ENCODE results near the gene ZDHHC5. TPM values are rescaled to one million over a fixed set of nuclear protein-coding genes. Genes with fewer than 3 reads are reported as not detected.
A peak's percentile ranks its signal among the peaks of the same experiment; 100 is the strongest.

The ZDHHC5 gene
- total RNA-seq, 2 donors from 2014 or later, result 62.8 to 62.9 TPM

DNA sequence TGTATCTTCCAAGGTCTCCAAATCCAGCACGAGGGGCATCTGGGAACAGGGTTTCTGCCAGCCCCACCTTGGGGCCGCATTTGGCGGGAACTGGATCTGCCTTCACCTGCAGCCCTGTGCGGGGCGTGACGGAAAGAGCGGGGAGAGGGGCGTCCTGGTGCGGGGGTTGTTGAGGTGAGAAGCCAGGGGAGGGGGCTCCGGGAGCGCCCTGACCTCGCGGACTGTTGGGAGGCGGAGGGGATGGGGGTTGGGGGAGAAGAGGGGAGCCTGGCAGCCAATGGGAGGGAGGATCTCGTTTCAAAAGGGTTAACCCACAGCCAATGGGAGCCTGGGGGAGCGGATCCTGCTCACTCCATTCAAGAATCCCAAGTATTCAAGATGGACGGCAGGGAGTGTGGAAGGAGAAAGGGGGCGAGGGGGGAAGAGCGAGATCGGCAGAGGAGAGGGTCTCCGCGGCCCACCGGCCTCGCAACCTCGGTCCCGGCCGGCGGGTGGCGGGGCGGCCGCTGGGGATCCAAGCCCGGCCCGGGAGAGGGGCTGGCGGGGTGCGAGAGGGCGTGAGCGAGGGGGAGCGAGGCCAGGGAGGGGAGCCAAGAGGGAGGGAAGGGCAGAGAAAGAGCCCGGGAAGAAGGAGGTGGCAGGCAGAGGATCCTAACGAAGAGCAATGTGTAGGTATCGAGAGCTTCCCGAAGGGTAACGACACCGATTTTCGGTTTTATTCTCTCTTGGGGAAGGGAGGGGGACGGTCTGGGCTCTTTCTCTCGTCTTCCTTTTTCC, 29.7 kb upstream of the ZDHHC5 start:
- H3K4me3 Mint-ChIP-seq, result peak overlapping the region; percentile 81 to 94
- H3K27me3 Mint-ChIP-seq (ENCODE audit: low read depth), result peaks cover 36% of the 10 kb centered on the region
- H3K36me3 Mint-ChIP-seq (ENCODE audit: insufficient read depth in 2 of 2), result peaks cover 1 to 2% of the 10 kb centered on the region in 2 donors
- no peaks in the 10 kb centered on the region for H3K9me3 Mint-ChIP-seq
- DNase-seq (no peak), ATAC-seq (replicated peaks in 1 of 2) (peak; percentile 57 to 58)
- peaks cover 16% of the 10 kb centered on the region for H3K4me1 Mint-ChIP-seq (ENCODE audit: low read depth)
- no peak overlapping the region for H3K27ac Mint-ChIP-seq

DNA sequence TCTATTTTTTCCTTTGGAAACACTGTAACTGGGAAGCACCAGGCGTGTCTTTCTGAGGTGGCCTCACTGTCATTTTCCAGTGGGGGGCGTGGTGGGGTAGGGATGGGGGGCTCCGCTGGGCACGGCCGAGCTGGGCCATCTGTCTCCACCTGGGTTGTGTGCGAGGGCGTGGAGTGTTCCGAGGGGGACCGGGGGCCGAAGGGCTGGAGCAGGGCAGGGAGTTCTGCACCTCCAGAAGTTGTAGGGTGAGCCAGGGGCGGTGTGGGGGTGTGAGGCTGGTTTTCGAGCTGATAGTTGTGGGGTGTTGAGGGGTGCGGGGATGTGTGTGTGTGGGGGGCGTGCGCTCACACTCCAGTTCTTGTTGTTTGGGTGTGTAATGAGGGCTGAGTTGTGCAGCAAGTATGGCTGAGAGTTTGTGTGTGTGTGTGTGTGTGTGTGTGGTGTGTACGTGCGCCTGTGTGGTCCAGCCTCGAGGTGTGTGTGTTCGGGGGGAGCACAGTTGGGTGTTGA, 29.0 kb upstream of the ZDHHC5 start:
- ATAC-seq (replicated peaks in 1 of 2) (peak; percentile 49 to 53), DNase-seq (no peak)
- Mint-ChIP-seq H3K4me3 (peak overlapping the region; percentile 81 to 94), H3K4me1 (ENCODE audit: low read depth) (peaks cover 16% of the 10 kb centered on the region), H3K36me3 (ENCODE audit: insufficient read depth in 2 of 2) (peaks cover 1 to 2% of the 10 kb centered on the region in 2 donors), H3K9me3 (no peaks in the 10 kb centered on the region), H3K27me3 (ENCODE audit: low read depth) (peaks cover 32% of the 10 kb centered on the region), H3K27ac (no peak overlapping the region)

DNA sequence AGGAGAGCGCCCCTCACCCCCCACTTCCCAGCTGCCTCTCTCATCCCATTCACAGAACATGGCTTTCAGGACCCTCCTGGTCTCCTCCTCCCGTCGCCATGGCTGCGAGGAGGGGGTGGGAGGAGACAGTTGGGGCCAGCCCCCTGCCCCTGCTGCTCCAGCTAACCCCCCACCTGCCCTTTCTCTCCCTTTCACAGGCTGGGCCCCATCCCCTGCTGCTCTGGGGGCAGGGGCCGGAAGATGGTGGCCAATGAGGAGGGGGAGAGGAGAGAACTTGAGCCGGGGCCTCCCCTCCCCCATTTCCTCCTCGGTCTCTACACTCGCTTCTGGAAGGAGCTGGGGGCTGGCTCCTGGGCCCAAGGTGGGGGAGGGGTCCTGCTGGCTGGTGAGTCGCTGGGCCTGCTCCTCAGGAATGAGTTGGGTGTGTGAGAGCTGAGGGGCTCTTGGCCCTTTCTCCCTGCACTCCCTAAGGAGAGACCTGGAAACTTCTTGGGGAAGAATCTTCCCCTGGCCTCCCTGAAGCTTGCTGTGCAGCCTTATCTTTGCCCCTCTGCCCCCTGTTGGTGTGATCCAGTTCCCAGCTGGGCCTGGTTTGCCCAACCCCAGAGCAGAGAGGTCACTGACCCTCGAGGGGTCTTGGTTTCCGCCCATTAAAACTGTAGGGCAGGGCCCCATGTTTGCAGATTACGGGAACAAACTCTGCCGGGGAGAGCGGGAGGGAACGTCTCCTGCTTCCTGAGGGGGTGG, 28.4 kb upstream of the ZDHHC5 start:
- H3K27me3 Mint-ChIP-seq (ENCODE audit: low read depth), result peaks cover 28% of the 10 kb centered on the region
- no peaks in the 10 kb centered on the region for H3K9me3 Mint-ChIP-seq
- ATAC-seq (replicated peaks in 1 of 2), result peak; percentile 20 to 34
- H3K4me3 Mint-ChIP-seq, result peak overlapping the region; percentile 81 to 94
- H3K36me3 Mint-ChIP-seq (ENCODE audit: insufficient read depth in 2 of 2), result peaks cover 1 to 2% of the 10 kb centered on the region in 2 donors
- H3K27ac Mint-ChIP-seq, result no peak overlapping the region
- peaks cover 16% of the 10 kb centered on the region for H3K4me1 Mint-ChIP-seq (ENCODE audit: low read depth)
- no peak for DNase-seq

DNA sequence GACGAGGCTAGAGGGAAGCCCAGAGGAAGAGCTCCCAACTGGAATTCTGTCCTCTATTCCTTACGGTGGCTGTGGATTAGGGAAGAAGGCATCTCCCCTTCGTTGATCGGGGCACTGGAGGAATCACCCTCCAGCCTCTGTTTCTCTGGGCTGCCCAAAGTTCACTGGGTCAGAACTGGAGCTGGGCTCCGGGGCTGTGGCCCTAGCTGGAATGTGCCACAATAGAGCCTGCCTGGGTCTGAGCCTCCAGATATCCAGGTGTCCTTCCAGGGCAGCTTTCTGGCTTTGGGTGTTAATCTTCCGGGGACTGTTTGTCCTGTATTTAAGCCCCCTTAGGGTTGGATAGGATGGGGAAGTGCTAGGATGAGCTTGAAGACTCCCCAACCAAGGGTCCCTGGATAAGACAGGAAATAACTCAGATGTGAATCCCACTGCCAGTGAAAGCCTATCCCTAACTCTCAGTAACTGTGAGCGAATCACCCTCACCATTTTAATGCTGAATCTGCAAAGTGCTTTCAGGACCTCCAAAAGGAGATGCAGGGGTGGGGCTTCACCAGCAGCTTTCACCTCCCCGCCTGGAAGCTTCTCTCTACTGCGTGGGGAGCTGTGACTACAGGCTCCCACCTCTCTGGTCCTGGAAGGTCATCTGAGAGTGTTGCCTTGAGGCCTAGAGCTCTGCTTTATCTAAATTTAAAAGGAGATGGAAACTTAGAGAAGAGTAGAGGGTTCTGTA, 27.7 kb upstream of the ZDHHC5 start:
- peaks cover 16% of the 10 kb centered on the region for H3K4me1 Mint-ChIP-seq (ENCODE audit: low read depth)

DNA sequence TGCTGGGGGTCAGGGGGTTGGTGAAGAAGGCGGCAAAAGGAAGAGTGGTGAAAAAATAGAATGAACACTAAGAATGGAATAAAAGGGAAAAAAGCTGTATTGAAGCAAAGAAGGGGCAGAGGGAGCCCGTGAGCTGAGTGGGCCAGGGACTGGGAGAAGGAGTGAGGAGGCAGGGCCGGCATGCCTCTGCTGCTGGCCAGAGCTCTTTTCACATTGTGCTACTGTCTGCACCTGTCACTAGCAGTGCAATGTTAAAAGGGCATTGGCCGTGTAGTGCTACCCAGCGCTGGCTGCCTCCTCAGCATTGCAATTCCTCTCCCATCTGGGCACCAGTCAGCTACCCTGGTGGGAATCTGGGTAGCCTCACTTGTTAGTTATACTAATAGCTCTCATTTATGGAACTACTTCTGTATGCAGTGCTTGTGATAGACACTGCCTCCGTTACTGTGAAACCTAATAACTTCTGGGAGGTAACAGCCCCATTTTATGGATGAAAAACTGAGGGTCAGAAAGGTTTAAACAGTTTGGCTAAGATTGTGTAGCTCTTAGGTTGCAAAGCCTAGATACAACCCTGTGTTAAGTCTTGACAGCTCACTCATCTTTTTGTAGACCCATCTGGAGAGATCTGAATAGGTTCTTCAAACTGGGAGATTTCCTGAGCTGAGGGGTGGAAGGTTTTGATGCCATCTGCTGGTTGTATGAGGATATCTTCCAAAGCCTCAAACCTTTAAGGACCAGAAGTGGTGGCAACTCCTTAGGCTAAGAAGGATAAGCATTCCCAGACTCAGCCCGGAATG, 26.7 kb upstream of the ZDHHC5 start:
- ATAC-seq (replicated peaks in 1 of 2) (no peak), DNase-seq (no peak)
- H3K9me3 Mint-ChIP-seq, result no peaks in the 10 kb centered on the region
- no peak overlapping the region for H3K27ac Mint-ChIP-seq
- H3K36me3 Mint-ChIP-seq (ENCODE audit: insufficient read depth in 2 of 2), result peaks cover 1 to 2% of the 10 kb centered on the region in 2 donors
- H3K4me3 Mint-ChIP-seq, result no peak overlapping the region
- peaks cover 36% of the 10 kb centered on the region for H3K27me3 Mint-ChIP-seq (ENCODE audit: low read depth)
- H3K4me1 Mint-ChIP-seq (ENCODE audit: low read depth), result peaks cover 22% of the 10 kb centered on the region

More for the DNA sequence above, 27.7 kb upstream of the ZDHHC5 start:
- Mint-ChIP-seq H3K27ac (no peak overlapping the region), H3K4me3 (peak overlapping the region in 1 of 2 donors; percentile 94), H3K36me3 (ENCODE audit: insufficient read depth in 2 of 2) (peaks cover 1 to 2% of the 10 kb centered on the region in 2 donors), H3K9me3 (no peaks in the 10 kb centered on the region), H3K27me3 (ENCODE audit: low read depth) (peaks cover 28% of the 10 kb centered on the region)
- no peak for DNase-seq
- ATAC-seq (replicated peaks in 1 of 2), result no peak

DNA sequence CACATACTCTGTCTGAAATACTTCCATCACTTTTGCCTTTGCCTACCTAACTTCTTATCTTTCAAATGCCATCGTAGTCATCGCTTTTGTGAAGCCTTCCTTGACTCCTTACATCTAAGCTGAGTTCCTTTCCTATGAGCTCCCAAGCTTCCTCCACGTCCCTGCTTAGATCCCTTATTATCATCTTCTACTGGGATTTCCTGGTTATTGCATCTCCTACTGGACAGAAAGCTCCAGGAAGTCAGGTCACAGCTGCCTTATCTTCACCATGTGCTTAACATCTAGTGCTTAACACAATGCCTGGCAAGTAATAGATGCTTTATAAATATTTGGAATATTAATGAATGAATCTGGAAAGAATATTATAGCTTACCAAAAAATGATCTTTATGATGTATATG, 24.1 kb upstream of the ZDHHC5 start:
- peaks cover 46% of the 10 kb centered on the region for H3K27me3 Mint-ChIP-seq (ENCODE audit: low read depth)
- no peak overlapping the region for H3K4me3 Mint-ChIP-seq
- H3K9me3 Mint-ChIP-seq, result no peaks in the 10 kb centered on the region
- ATAC-seq (replicated peaks in 1 of 2), result no peak
- DNase-seq, result no peak
- H3K4me1 Mint-ChIP-seq (ENCODE audit: low read depth), result peaks cover 35% of the 10 kb centered on the region
- H3K36me3 Mint-ChIP-seq (ENCODE audit: insufficient read depth in 2 of 2), result peaks cover 0 to 2% of the 10 kb centered on the region in 2 donors
- H3K27ac Mint-ChIP-seq, result no peak overlapping the region

DNA sequence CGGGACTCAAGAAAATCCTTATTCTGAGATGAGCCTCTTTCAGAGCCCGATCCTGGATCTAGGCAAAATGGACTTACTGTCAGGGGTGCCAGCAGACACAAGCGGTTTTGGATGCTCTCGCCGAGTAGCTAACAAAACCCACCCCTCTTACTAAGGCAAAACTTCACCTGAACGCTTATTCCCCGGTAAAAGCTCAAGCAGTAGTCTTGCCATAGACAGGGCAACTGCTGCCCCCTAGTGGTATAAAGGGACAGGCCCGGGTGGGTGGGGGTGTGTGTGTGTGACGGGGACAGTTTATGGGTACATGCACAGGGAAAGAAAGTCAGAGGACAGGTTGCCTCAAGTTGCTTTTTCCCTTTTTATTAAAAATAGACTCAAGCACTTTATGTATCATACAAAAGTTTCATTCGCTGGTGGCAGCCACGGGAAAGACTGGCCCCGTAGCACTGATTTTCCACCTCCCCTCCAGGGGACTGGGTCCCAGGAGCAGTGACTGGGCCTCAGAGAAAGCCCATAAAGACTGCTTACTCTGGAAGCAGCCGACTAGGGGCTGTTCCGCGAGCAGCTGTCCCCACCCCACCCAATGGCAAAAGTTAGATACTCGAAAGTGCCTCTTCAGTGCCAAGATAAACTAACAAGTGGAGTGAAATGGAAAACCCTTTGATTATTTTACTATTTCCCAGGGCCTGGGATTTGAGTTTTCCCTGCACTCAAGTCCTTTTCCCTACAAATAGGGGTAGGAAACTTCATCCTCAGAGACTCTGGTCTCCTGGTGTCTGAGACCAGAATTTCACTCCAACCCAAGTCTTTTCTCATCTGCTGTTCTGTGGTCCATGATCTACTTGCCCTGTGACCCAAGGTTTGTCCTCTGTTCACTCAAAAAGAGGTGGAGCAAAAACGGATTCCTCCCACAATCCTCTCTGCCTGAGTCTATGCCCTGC, 22.9 kb upstream of the ZDHHC5 start:
- no peaks in the 10 kb centered on the region for H3K9me3 Mint-ChIP-seq
- DNase-seq, result peak; percentile 88 to 91
- H3K4me3 Mint-ChIP-seq, result no peak overlapping the region
- H3K27ac Mint-ChIP-seq, result no peak overlapping the region
- ATAC-seq (replicated peaks in 1 of 2), result peak; percentile 83 to 84
- H3K36me3 Mint-ChIP-seq (ENCODE audit: insufficient read depth in 2 of 2), result no peaks in the 10 kb centered on the region
- peaks cover 49% of the 10 kb centered on the region for H3K27me3 Mint-ChIP-seq (ENCODE audit: low read depth)
- H3K4me1 Mint-ChIP-seq (ENCODE audit: low read depth), result peaks cover 43% of the 10 kb centered on the region

DNA sequence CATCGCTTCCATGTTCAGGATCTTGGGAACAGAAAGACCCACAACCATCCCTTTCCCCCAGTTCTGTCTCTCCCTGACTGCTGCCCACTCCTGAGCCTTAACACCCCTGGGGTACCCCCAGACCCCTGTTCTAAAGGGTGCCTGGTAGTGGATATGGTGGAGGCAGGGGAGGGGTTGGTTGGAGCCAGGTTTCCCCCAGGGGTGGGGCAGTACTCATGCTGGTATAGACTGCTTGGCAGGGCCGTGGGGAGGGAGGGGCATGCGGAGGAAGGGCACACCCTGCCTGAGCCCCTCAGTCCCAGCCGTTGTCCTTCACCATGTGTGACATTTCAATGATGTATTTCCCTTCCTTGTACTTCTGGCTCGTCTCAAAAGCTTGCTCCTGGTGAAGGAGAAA, 22.2 kb upstream of the ZDHHC5 start:
- no peak for ATAC-seq (replicated peaks in 1 of 2)

DNA sequence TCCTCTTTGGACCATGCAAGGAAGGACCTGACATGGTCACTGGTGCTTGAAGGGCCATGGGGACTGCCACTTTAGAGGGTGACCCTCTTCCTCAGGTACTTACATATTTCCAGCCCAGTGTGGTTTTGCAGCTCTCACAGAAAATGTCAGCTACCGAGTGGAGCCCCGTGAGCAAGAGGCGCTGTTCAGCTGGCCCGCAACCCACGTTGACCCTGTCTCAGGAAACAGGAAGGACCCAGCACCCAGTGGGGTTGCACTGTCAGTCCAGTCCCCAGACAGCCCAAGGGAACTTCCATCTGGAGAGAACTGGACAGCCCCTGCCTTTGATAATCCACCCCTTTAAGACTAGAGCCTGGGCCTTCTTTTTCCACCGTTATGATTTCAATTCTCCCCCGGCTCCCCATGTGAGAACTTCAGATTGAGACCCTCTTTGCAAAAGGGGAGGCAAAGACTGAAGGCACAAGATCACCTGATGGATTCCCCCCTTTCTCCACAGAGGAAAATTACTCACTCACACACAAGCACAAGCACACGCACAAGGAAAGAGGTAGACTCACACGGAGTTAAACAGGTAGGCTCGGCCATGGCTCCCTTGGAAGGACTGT, 21.6 kb upstream of the ZDHHC5 start:
- peak overlapping the region; percentile 29 to 72 for H3K4me3 Mint-ChIP-seq
- H3K9me3 Mint-ChIP-seq, result no peaks in the 10 kb centered on the region
- DNase-seq (no peak), ATAC-seq (replicated peaks in 1 of 2) (no peak)
- peaks cover 46% of the 10 kb centered on the region for H3K4me1 Mint-ChIP-seq (ENCODE audit: low read depth)
- peaks cover 49% of the 10 kb centered on the region for H3K27me3 Mint-ChIP-seq (ENCODE audit: low read depth)
- H3K27ac Mint-ChIP-seq, result no peak overlapping the region
- no peaks in the 10 kb centered on the region for H3K36me3 Mint-ChIP-seq (ENCODE audit: insufficient read depth in 2 of 2)

More for the DNA sequence above, 22.2 kb upstream of the ZDHHC5 start:
- Mint-ChIP-seq H3K4me1 (ENCODE audit: low read depth) (peaks cover 46% of the 10 kb centered on the region), H3K9me3 (no peaks in the 10 kb centered on the region), H3K4me3 (no peak overlapping the region), H3K27ac (no peak overlapping the region), H3K36me3 (ENCODE audit: insufficient read depth in 2 of 2) (no peaks in the 10 kb centered on the region), H3K27me3 (ENCODE audit: low read depth) (peaks cover 49% of the 10 kb centered on the region)
- no peak for DNase-seq

DNA sequence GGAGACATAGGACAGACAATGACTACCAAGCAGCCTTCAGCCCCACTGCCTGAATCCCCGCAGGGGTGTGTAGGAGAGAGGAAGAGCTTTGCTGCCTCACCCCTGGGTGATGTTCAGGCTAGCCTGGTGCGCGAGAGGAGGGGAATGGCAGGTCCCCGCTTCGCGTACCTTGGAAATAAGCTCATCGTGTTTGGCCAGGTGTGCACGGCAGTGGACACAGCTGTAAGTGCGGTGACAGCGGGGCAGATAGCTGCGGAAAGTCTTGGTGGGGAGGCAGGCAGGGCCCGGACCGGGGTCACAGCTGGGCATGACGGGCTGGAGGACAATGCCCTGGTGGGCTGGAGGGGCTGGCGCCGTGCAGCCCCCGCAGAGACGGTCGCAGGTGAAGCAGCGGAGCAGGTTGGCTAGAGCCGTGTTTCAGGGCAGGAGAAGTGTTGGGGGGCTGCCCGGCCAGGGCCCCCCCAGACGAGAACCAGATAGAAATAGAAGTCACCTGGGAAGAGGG, 21.1 kb upstream of the ZDHHC5 start:
- H3K27ac Mint-ChIP-seq, result no peak overlapping the region
- ATAC-seq (replicated peaks in 1 of 2), result no peak
- H3K27me3 Mint-ChIP-seq (ENCODE audit: low read depth), result peaks cover 49% of the 10 kb centered on the region
- H3K36me3 Mint-ChIP-seq (ENCODE audit: insufficient read depth in 2 of 2), result no peaks in the 10 kb centered on the region
- DNase-seq, result no peak
- peak overlapping the region; percentile 29 to 72 for H3K4me3 Mint-ChIP-seq
- peaks cover 46% of the 10 kb centered on the region for H3K4me1 Mint-ChIP-seq (ENCODE audit: low read depth)
- H3K9me3 Mint-ChIP-seq, result no peaks in the 10 kb centered on the region

DNA sequence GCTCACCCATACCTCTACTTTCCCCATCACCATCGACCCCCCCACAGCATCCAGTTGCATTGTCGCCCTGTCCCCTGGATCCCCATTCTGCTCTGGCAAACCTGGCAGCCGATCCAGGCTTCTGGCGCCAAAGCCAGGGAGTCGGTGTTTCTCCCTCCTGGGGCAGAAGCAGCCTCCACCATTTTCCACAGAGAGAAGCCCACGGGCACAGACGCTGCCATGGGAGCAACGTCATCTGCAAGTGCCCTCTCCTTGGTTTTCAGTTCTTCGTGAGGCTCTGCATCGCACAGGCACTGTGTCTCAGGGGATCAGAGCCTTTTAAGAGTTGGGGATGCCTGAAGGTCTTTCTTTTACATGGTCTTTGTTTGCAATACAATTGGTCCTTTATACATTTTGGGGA, 20.5 kb upstream of the ZDHHC5 start:
- Mint-ChIP-seq H3K27ac (no peak overlapping the region), H3K27me3 (ENCODE audit: low read depth) (peaks cover 49% of the 10 kb centered on the region), H3K4me1 (ENCODE audit: low read depth) (peaks cover 48% of the 10 kb centered on the region), H3K4me3 (peak overlapping the region in 1 of 2 donors; percentile 93), H3K36me3 (ENCODE audit: insufficient read depth in 2 of 2) (no peaks in the 10 kb centered on the region), H3K9me3 (no peaks in the 10 kb centered on the region)
- DNase-seq (no peak), ATAC-seq (replicated peaks in 1 of 2) (no peak)

Data from activated T-cell treated with anti-CD3 and anti-CD28 coated beads, Interleukin-2, amount 50 U/mL, for 72 hours (primary cell).